ENCODE data around the gene GLYAT. TPM values are rescaled to one million over a fixed set of nuclear protein-coding genes. Genes with fewer than 3 reads are reported as not detected.
"Not testable (repeated sequence)": the region's sequence is repeated elsewhere in the genome, so short reads cannot be mapped to it uniquely, and the experiment has no call there.

The GLYAT gene
- total and polyA plus RNA-seq, 9 donors: not detected

DNA sequence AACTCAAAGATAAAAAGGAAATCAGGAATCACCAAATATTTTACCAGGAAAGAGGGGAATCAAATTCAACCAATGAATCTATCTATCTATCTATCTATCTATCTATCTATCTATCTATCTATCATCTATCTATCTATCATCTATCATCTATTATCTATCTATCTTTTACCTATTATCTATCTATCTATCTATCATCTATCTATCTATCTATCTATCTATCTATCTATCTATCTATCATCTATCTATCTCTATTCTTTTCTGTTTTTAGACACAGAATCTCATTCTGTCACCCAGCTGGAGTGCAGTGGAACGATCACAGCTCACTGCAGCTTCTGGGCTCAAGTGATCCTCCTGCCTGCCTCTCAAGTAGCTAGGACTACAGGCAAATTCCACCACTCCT lies 54.2 kb downstream of the GLYAT start:
- not testable (repeated sequence) for H3K36me3 ChIP-seq (ENCODE audit: control insufficient read depth, insufficient read depth, low read length); H3K27ac ChIP-seq (ENCODE audit: low read length); DNase-seq; H3K4me3 ChIP-seq (ENCODE audit: low read length); H3K27me3 ChIP-seq (ENCODE audit: control insufficient read depth, insufficient read depth, low read length); H3K9me3 ChIP-seq (replicated peaks; ENCODE audit: control insufficient read depth, low read depth, low read length); H3K4me1 ChIP-seq (ENCODE audit: control insufficient read depth, insufficient read depth, low read length)
- 44% methylated on average over 1 of the region's 1 CpG for WGBS (ENCODE audit: insufficient coverage)

DNA sequence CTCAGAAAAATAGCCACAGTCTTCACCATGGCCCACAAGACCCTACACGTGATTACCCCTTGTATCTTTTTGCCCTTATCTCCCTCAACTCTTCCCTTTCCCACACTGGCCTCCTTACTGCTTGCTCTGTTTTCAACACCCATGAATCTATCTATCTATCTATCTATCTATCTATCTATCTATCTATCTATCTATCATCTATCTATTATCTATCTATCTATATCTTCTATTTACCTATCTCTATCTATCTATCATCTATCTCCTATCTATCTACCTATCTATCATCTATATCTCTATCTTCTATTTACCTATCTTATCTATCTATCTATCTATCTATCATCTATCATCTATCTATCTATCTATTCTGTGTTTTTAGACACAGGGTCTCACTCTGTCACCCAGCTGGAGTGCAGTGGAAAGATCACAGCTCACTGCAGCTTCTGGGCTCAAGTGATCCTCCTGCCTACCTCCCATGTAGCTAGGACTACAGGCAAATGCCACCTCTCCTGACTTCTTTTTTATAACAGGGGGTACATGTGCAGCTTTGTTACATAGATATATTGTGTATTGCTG lies 55.1 kb downstream of the GLYAT start:
- WGBS (ENCODE audit: insufficient coverage): 57% methylated on average over 1 of the region's 1 CpG
- Histone ChIP-seq H3K27ac (ENCODE audit: low read length) (no peak overlapping the region), H3K27me3 (ENCODE audit: control insufficient read depth, insufficient read depth, low read length) (peaks cover 4% of the 10 kb centered on the region)

GRCh38 chr11:58675334-58676155 lies 56.2 kb downstream of the GLYAT start:
- H3K4me1 ChIP-seq (ENCODE audit: control insufficient read depth, insufficient read depth, low read length): no peaks in the 10 kb centered on the region
- H3K27ac ChIP-seq (ENCODE audit: low read length): no peak overlapping the region
- H3K27me3 ChIP-seq (ENCODE audit: control insufficient read depth, insufficient read depth, low read length): peaks cover 4% of the 10 kb centered on the region
- peak; percentile 58 for DNase-seq
- H3K9me3 ChIP-seq (replicated peaks; ENCODE audit: control insufficient read depth, low read depth, low read length): no peaks in the 10 kb centered on the region
- no peak overlapping the region for H3K4me3 ChIP-seq (ENCODE audit: low read length)
- H3K36me3 ChIP-seq (ENCODE audit: control insufficient read depth, insufficient read depth, low read length): no peaks in the 10 kb centered on the region
- WGBS (ENCODE audit: insufficient coverage): 31% methylated on average over 4 of the region's 13 CpGs

More for the DNA sequence above, 55.1 kb downstream of the GLYAT start:
- H3K4me3 ChIP-seq (ENCODE audit: low read length): no peak overlapping the region
- H3K9me3 ChIP-seq (replicated peaks; ENCODE audit: control insufficient read depth, low read depth, low read length): no peaks in the 10 kb centered on the region
- no peaks in the 10 kb centered on the region for H3K4me1 ChIP-seq (ENCODE audit: control insufficient read depth, insufficient read depth, low read length)
- no peak for DNase-seq
- no peaks in the 10 kb centered on the region for H3K36me3 ChIP-seq (ENCODE audit: control insufficient read depth, insufficient read depth, low read length)

DNA sequence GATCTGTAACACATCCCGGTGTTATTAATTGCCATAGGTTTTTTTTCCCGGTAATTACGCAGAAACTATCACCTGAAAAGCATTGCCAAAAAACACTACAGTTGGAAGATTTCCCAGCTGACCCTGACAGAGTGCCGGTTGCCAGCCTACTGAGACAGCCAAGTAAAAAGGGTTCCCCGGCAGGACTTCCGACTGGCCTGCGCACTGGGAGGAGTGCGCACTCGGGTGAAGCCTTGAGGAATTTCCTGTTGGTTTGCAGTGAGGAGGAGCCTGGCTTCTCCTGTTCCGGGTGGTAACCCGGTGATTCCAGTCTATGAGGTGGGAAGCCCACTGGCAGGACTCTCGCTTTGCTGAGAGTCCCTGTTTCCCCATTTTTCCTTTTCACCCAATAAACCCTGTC lies 57.1 kb downstream of the GLYAT start:
- H3K27ac ChIP-seq (ENCODE audit: low read length): no peak overlapping the region
- no peaks in the 10 kb centered on the region for H3K4me1 ChIP-seq (ENCODE audit: control insufficient read depth, insufficient read depth, low read length)
- DNase-seq: no peak
- 82% methylated on average over 9 of the region's 12 CpGs for WGBS (ENCODE audit: insufficient coverage)
- peaks cover 4% of the 10 kb centered on the region for H3K27me3 ChIP-seq (ENCODE audit: control insufficient read depth, insufficient read depth, low read length)
- H3K4me3 ChIP-seq (ENCODE audit: low read length): no peak overlapping the region
- no peaks in the 10 kb centered on the region for H3K9me3 ChIP-seq (replicated peaks; ENCODE audit: control insufficient read depth, low read depth, low read length)
- no peaks in the 10 kb centered on the region for H3K36me3 ChIP-seq (ENCODE audit: control insufficient read depth, insufficient read depth, low read length)

GRCh38 chr11:58671983-58672633 lies 59.6 kb downstream of the GLYAT start:
- Histone ChIP-seq H3K4me3 (ENCODE audit: low read length) (no peak overlapping the region), H3K27ac (ENCODE audit: low read length) (no peak overlapping the region), H3K27me3 (ENCODE audit: control insufficient read depth, insufficient read depth, low read length) (peaks cover 4% of the 10 kb centered on the region), H3K9me3 (replicated peaks; ENCODE audit: control insufficient read depth, low read depth, low read length) (no peaks in the 10 kb centered on the region), H3K4me1 (ENCODE audit: control insufficient read depth, insufficient read depth, low read length) (no peaks in the 10 kb centered on the region), H3K36me3 (ENCODE audit: control insufficient read depth, insufficient read depth, low read length) (no peaks in the 10 kb centered on the region)
- WGBS (ENCODE audit: insufficient coverage): 52% methylated on average over 2 of the region's 6 CpGs
- no peak for DNase-seq

- 83% methylated on average over 1 of the region's 5 CpGs for WGBS (ENCODE audit: insufficient coverage)
- no peak overlapping the region for H3K27ac ChIP-seq (ENCODE audit: low read length)
- H3K9me3 ChIP-seq (replicated peaks; ENCODE audit: control insufficient read depth, low read depth, low read length): no peaks in the 10 kb centered on the region
- H3K36me3 ChIP-seq (ENCODE audit: control insufficient read depth, insufficient read depth, low read length): no peaks in the 10 kb centered on the region
- DNase-seq: no peak
- no peaks in the 10 kb centered on the region for H3K27me3 ChIP-seq (ENCODE audit: control insufficient read depth, insufficient read depth, low read length)
- H3K4me1 ChIP-seq (ENCODE audit: control insufficient read depth, insufficient read depth, low read length): no peaks in the 10 kb centered on the region
- no peak overlapping the region for H3K4me3 ChIP-seq (ENCODE audit: low read length)
Observed at GRCh38 chr11:58659910-58660570, 71.7 kb downstream of the GLYAT start.

DNA sequence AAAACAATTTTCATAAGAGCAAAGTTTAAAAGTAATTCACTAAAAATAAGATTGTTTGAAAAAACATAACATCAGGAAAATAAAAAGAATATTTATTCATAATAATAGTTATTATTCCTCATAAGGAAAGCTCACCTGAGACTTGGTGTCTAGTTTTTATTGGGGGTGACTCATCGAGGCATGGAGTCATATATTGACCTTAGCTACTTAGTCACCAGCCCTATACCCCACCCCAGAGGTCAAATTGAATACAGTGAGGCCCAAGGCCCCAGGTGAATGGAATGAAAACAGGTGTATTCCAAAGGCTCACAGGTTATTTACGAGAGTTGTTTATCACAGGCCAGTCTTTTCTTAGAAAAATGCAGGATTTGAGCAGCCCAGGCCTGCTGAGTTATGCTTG lies 72.3 kb downstream of the GLYAT start:
- Histone ChIP-seq H3K27ac (ENCODE audit: low read length) (no peak overlapping the region), H3K4me3 (ENCODE audit: low read length) (no peak overlapping the region), H3K9me3 (replicated peaks; ENCODE audit: control insufficient read depth, low read depth, low read length) (no peaks in the 10 kb centered on the region), H3K27me3 (ENCODE audit: control insufficient read depth, insufficient read depth, low read length) (no peaks in the 10 kb centered on the region), H3K4me1 (ENCODE audit: control insufficient read depth, insufficient read depth, low read length) (no peaks in the 10 kb centered on the region), H3K36me3 (ENCODE audit: control insufficient read depth, insufficient read depth, low read length) (no peaks in the 10 kb centered on the region)
- DNase-seq: no peak
- 63% methylated on average over 1 of the region's 2 CpGs for WGBS (ENCODE audit: insufficient coverage)

Other genes starting within 250 kb of the GLYAT start
- gene OR5B21, start 223.8 kb downstream of the GLYAT start, total RNA-seq: not detected
- not detected for gene OR5B21, start 223.8 kb downstream of the GLYAT start, polyA plus RNA-seq (ENCODE audit: insufficient read depth in 1 of 8, insufficient read length in 8 of 8, low replicate concordance in 1 of 8)
- gene LPXN, start 156.1 kb downstream of the GLYAT start, total RNA-seq: 3.3 TPM
- 1 to 10 TPM; 2.6 to 5.6 (median 3.9) TPM for gene LPXN, start 156.1 kb downstream of the GLYAT start, polyA plus RNA-seq (ENCODE audit: insufficient read depth in 1 of 8, insufficient read length in 8 of 8, low replicate concordance in 1 of 8)
- 31.2 TPM for gene ZFP91, start 152.9 kb downstream of the GLYAT start, total RNA-seq
- 10 to 100 TPM; 32.0 to 46.6 (median 39.0) TPM for gene ZFP91, start 152.9 kb downstream of the GLYAT start, polyA plus RNA-seq (ENCODE audit: insufficient read depth in 1 of 8, insufficient read length in 8 of 8, low replicate concordance in 1 of 8)
- gene CNTF, start 109.3 kb downstream of the GLYAT start, total RNA-seq: 0.89 TPM
- gene CNTF, start 109.3 kb downstream of the GLYAT start, polyA plus RNA-seq (ENCODE audit: insufficient read depth in 1 of 8, insufficient read length in 8 of 8, low replicate concordance in 1 of 8): 1 to 10 TPM in 1 of 8 donors, under 1 TPM in 7; 0.55 to 1.0 (median 0.89) TPM
- 0.89 TPM for gene GLYATL2, start 112.8 kb upstream of the GLYAT start, total RNA-seq
- gene GLYATL2, start 112.8 kb upstream of the GLYAT start, polyA plus RNA-seq (ENCODE audit: insufficient read depth in 1 of 8, insufficient read length in 8 of 8, low replicate concordance in 1 of 8): 1 to 10 TPM in 4 of 8 donors, under 1 TPM in 4; 0.61 to 2.8 (median 1.1) TPM
- gene GLYATL1, start 207.5 kb upstream of the GLYAT start, total RNA-seq: 0.58 TPM
- 1 to 10 TPM in 3 of 8 donors, under 1 TPM in 5; 0.48 to 1.2 (median 0.89) TPM for gene GLYATL1, start 207.5 kb upstream of the GLYAT start, polyA plus RNA-seq (ENCODE audit: insufficient read depth in 1 of 8, insufficient read length in 8 of 8, low replicate concordance in 1 of 8)

Data from muscle of leg (tissue), 11 donors.